SK-N-SH treated with all-trans-retinoic acid at 6 μM for 48 hours (cell line): ENCODE data around the gene ZCCHC24.

ENCODE experiments used
- ATAC-seq: fragments of 200-7000 bp; cut with Tn5 transposase; 3 replicates; pipeline ENCODE4 v1.9.1; 2020; ENCODE audit warnings: mild to moderate bottlenecking, moderate library complexity
- BACH2 ChIP-seq: fragments of 250-450 bp; sonication (Bioruptor Pico); IDR thresholded peaks from 2 replicates; pipeline ENCODE4 v1.9.0; 2021; ENCODE audit warnings: mild to moderate bottlenecking, borderline replicate concordance
- CSDC2 ChIP-seq: fragments of 250-450 bp; sonication (Bioruptor Pico); IDR thresholded peaks from 2 replicates; pipeline ENCODE4 v1.5.0; 2020; ENCODE audit warnings: mild to moderate bottlenecking, moderate library complexity
- ESRRG ChIP-seq: fragments of 250-450 bp; sonication (Bioruptor Pico); IDR thresholded peaks from 2 replicates; pipeline ENCODE4 v1.6.1; 2021; ENCODE audit warnings: mild to moderate bottlenecking
- OSR1 ChIP-seq: fragments of 250-450 bp; sonication (Bioruptor Pico); IDR thresholded peaks from 2 replicates; pipeline ENCODE4 v1.8.0; 2022; ENCODE audit warnings: moderate library complexity, mild to moderate bottlenecking, inconsistent platforms
- PPARA ChIP-seq: fragments of 250-450 bp; sonication (Bioruptor Pico); IDR thresholded peaks from 2 replicates; pipeline ENCODE4 v1.5.0; 2020; ENCODE audit warnings: mild to moderate bottlenecking, borderline replicate concordance
- RARB ChIP-seq: fragments of 250-450 bp; sonication (Bioruptor Pico); IDR thresholded peaks from 2 replicates; pipeline ENCODE4 v1.8.0; 2021; ENCODE audit warnings: mild to moderate bottlenecking, moderate library complexity
- SNAI2 ChIP-seq: fragments of 250-450 bp; sonication (Bioruptor Pico); IDR thresholded peaks from 2 replicates; pipeline ENCODE4 v1.5.0; 2020; ENCODE audit warnings: mild to moderate bottlenecking, moderate library complexity
- TCF4 ChIP-seq: fragments of 250-450 bp; sonication (Bioruptor Pico); IDR thresholded peaks from 2 replicates; pipeline ENCODE4 v1.8.0; 2021; ENCODE audit warnings: mild to moderate bottlenecking, moderate library complexity, borderline replicate concordance
- TOX ChIP-seq: fragments of 250-450 bp; sonication (Bioruptor Pico); IDR thresholded peaks from 2 replicates; pipeline ENCODE4 v1.8.0; 2021; ENCODE audit warnings: mild to moderate bottlenecking, moderate library complexity, borderline replicate concordance
- ZC3H10 ChIP-seq: fragments of 250-450 bp; sonication (Bioruptor Pico); IDR thresholded peaks from 2 replicates; pipeline ENCODE4 v1.5.1; 2021; ENCODE audit warnings: mild to moderate bottlenecking, moderate library complexity
- ZFP3 ChIP-seq: fragments of 250-450 bp; sonication (Bioruptor Pico); IDR thresholded peaks from 2 replicates; pipeline ENCODE4 v1.5.0; 2020; ENCODE audit warnings: mild to moderate bottlenecking, moderate library complexity
- ZFP30 ChIP-seq: fragments of 450-650 bp; formaldehyde crosslinking; IDR thresholded peaks from 2 replicates; pipeline ENCODE4 v1.5.0; 2022; ENCODE audit warnings: mild to moderate bottlenecking, moderate library complexity
- ZNF565 ChIP-seq: fragments of 450-650 bp; formaldehyde crosslinking; conservative IDR thresholded peaks from 2 replicates; pipeline ENCODE4 v1.5.0; 2020; ENCODE audit warnings: low read depth, mild to moderate bottlenecking, moderate library complexity
- ZNF70 ChIP-seq: fragments of 450-650 bp; formaldehyde crosslinking; IDR thresholded peaks from 2 replicates; pipeline ENCODE4 v1.5.0; 2020; ENCODE audit warnings: mild to moderate bottlenecking, moderate library complexity
- ZNF8 ChIP-seq: fragments of 450-650 bp; formaldehyde crosslinking; IDR thresholded peaks from 2 replicates; pipeline ENCODE4 v1.5.0; 2020; ENCODE audit warnings: mild to moderate bottlenecking, moderate library complexity
- TF ChIP-seq, protein P1 (sequence below): fragments of 250-450 bp; sonication (Bioruptor Pico); IDR thresholded peaks from 2 replicates; pipeline ENCODE4 v1.5.1; 2020; ENCODE audit warnings: low read depth, mild to moderate bottlenecking, moderate library complexity
- TF ChIP-seq, protein P2 (sequence below): fragments of 250-450 bp; sonication (Bioruptor Pico); IDR thresholded peaks from 2 replicates; pipeline ENCODE4 v1.8.0; 2021; ENCODE audit warnings: low read depth, mild to moderate bottlenecking, moderate library complexity, borderline replicate concordance
- TF ChIP-seq, protein P3 (sequence below): fragments of 250-450 bp; sonication (Bioruptor Pico); IDR thresholded peaks from 2 replicates; pipeline ENCODE4 v1.8.0; 2020; ENCODE audit warnings: mild to moderate bottlenecking, moderate library complexity, borderline replicate concordance
- TF ChIP-seq, protein P4 (sequence below): fragments of 250-450 bp; sonication (Bioruptor Pico); IDR thresholded peaks from 2 replicates; pipeline ENCODE4 v1.5.1; 2021; ENCODE audit warnings: mild to moderate bottlenecking, moderate library complexity

ZCCHC24 gene

DNA sequence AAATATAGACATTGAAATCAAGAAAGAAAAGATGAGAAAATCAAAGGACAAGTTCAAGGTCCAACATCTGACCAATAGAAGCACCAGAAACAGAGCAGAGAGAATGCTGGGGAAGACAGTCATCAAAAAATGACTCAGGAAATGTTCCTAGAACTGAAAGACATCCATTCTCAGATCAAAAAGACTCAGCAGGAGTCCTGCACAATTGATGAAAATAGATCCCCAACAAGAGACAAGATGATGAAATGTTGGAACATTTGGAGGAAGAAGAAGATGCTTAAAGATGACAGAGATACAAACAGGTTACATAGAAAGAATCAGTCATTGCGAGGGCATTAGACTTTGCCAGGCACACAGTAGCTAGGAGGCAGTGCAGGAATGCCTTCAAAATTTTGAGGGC lies 36.9 kb upstream of the ZCCHC24 start:
- no peak for ATAC-seq
- TF ChIP-seq PPARA (no peak), ZNF565 (CRISPR knock-in tag) (no peak), ZFP3 (no peak), SNAI2 (CRISPR knock-in tag) (no peak), TCF4 (no peak), OSR1 (CRISPR knock-in tag) (no peak), BACH2 (CRISPR knock-in tag) (no peak), RARB (CRISPR knock-in tag) (no peak), ZC3H10 (CRISPR knock-in tag) (no peak), ZNF70 (no peak)
- TF ChIP-seq, protein P1, sequence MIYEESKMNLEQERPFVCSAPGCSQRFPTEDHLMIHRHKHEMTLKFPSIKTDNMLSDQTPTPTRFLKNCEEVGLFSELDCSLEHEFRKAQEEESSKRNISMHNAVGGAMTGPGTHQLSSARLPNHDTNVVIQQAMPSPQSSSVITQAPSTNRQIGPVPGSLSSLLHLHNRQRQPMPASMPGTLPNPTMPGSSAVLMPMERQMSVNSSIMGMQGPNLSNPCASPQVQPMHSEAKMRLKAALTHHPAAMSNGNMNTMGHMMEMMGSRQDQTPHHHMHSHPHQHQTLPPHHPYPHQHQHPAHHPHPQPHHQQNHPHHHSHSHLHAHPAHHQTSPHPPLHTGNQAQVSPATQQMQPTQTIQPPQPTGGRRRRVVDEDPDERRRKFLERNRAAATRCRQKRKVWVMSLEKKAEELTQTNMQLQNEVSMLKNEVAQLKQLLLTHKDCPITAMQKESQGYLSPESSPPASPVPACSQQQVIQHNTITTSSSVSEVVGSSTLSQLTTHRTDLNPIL (CRISPR knock-in tag): no peak
- TF ChIP-seq, protein P2, sequence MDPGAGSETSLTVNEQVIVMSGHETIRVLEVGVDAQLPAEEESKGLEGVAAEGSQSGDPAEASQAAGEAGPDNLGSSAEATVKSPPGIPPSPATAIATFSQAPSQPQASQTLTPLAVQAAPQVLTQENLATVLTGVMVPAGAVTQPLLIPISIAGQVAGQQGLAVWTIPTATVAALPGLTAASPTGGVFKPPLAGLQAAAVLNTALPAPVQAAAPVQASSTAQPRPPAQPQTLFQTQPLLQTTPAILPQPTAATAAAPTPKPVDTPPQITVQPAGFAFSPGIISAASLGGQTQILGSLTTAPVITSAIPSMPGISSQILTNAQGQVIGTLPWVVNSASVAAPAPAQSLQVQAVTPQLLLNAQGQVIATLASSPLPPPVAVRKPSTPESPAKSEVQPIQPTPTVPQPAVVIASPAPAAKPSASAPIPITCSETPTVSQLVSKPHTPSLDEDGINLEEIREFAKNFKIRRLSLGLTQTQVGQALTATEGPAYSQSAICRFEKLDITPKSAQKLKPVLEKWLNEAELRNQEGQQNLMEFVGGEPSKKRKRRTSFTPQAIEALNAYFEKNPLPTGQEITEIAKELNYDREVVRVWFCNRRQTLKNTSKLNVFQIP: no peak

DNA sequence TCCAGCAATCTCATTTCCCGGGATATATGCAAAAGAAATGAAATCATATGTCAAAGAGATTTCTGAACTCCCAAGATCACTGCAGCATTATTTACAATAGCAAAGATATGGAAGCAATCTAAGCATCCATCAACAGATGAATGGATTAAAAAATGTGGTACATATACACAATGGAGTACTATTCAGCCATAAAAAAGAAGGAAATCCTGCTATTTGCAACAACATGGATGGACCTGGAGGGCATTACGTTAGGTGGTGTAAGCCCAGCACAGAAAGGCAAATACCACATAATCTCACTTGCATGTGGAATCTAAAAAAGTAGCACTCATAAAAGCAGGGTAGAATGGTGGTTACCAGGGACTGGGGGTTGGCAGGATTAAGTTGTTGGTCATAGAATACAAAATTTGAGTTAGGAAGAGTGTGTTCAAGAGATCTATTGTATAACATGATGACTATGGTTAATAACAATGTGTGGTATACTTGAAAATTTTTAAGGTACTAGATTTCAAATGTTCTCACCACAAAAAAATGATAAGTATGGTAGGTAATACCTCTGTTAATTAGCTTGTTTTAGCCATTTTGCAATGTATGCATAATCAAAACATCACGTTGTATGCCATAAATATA lies 34.0 kb upstream of the ZCCHC24 start:
- ATAC-seq: no peak
- TF ChIP-seq ZNF8: 0 out of 2 replicates have a peak, but pooled peaks have one; percentile 40
- no peak for TF ChIP-seq ZNF70
- TF ChIP-seq, protein P3, sequence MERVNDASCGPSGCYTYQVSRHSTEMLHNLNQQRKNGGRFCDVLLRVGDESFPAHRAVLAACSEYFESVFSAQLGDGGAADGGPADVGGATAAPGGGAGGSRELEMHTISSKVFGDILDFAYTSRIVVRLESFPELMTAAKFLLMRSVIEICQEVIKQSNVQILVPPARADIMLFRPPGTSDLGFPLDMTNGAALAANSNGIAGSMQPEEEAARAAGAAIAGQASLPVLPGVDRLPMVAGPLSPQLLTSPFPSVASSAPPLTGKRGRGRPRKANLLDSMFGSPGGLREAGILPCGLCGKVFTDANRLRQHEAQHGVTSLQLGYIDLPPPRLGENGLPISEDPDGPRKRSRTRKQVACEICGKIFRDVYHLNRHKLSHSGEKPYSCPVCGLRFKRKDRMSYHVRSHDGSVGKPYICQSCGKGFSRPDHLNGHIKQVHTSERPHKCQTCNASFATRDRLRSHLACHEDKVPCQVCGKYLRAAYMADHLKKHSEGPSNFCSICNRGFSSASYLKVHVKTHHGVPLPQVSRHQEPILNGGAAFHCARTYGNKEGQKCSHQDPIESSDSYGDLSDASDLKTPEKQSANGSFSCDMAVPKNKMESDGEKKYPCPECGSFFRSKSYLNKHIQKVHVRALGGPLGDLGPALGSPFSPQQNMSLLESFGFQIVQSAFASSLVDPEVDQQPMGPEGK (CRISPR knock-in tag): no peak
- TF ChIP-seq, all 23 proteins: peak for 1

GRCh38 chr10:79477456-79477855 lies 32.0 kb upstream of the ZCCHC24 start:
- TF ChIP-seq, protein P4, sequence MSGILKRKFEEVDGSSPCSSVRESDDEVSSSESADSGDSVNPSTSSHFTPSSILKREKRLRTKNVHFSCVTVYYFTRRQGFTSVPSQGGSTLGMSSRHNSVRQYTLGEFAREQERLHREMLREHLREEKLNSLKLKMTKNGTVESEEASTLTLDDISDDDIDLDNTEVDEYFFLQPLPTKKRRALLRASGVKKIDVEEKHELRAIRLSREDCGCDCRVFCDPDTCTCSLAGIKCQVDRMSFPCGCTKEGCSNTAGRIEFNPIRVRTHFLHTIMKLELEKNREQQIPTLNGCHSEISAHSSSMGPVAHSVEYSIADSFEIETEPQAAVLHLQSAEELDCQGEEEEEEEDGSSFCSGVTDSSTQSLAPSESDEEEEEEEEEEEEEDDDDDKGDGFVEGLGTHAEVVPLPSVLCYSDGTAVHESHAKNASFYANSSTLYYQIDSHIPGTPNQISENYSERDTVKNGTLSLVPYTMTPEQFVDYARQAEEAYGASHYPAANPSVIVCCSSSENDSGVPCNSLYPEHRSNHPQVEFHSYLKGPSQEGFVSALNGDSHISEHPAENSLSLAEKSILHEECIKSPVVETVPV (CRISPR knock-in tag): no peak
- TF ChIP-seq ZC3H10 (CRISPR knock-in tag) (no peak), TOX (CRISPR knock-in tag) (no peak), ZNF8 (no peak), ESRRG (CRISPR knock-in tag) (no peak), ZNF70 (no peak), CSDC2 (CRISPR knock-in tag) (no peak), ZFP3 (no peak)
- TF ChIP-seq, protein P1 (CRISPR knock-in tag): no peak
- TF ChIP-seq, all 23 proteins: peak for 0
- ATAC-seq: no peak

DNA sequence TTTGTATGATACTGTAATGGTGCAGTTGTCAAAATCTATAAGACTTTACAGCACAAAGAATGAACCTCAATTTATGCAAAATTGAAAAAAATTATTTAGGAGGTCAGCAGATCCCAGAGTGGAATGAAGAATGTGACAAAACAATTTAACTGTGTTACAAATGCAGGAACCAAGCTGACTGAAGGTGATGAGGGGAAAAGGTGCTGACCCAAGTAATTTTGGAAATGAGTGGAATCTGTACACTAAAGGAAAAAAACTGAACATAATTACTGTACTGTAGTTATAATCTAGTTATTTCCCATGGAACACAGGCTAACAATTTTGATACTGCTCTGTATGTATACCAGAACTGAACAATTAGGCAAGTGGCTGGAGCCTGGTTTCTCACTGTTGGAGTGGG lies 31.2 kb upstream of the ZCCHC24 start:
- no peak for ATAC-seq

More for the DNA sequence above, 31.2 kb upstream of the ZCCHC24 start:
- TF ChIP-seq ZFP30 (CRISPR knock-in tag) (no peak), TCF4 (no peak), ZNF565 (CRISPR knock-in tag) (no peak), ZC3H10 (CRISPR knock-in tag) (no peak), RARB (CRISPR knock-in tag) (no peak)
- TF ChIP-seq, protein P2: no peak
